ENCODE measurements around the gene MAST4.

DNA sequence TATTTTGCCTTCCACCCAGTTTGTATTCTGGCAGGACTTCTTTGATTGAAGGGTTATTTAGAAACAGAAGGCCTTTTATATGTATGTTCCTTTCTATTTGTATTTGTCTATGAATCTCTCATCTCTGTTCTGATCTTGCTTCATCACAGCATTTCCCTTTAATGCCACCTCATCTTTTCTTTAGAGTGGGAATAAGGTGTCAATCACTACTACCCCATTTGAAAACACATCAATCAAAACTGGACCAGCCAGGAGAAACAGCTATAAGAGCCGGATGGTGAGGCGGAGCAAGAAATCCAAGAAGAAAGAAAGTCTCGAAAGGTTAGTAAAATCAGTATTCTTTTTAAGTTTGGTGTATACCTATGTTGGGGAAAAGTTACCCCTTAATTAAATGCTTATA, 564.1 kb downstream of the MAST4 start:
- TF ChIP-seq, protein P1, sequence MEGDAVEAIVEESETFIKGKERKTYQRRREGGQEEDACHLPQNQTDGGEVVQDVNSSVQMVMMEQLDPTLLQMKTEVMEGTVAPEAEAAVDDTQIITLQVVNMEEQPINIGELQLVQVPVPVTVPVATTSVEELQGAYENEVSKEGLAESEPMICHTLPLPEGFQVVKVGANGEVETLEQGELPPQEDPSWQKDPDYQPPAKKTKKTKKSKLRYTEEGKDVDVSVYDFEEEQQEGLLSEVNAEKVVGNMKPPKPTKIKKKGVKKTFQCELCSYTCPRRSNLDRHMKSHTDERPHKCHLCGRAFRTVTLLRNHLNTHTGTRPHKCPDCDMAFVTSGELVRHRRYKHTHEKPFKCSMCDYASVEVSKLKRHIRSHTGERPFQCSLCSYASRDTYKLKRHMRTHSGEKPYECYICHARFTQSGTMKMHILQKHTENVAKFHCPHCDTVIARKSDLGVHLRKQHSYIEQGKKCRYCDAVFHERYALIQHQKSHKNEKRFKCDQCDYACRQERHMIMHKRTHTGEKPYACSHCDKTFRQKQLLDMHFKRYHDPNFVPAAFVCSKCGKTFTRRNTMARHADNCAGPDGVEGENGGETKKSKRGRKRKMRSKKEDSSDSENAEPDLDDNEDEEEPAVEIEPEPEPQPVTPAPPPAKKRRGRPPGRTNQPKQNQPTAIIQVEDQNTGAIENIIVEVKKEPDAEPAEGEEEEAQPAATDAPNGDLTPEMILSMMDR (IDR thresholded peaks at IDR 0.05; ENCODE audit: low read depth, low read length, missing input control), result no peak
- no peak for TF ChIP-seq FOXA1 (IDR thresholded peaks at IDR 0.05)
- TF ChIP-seq, protein P2, sequence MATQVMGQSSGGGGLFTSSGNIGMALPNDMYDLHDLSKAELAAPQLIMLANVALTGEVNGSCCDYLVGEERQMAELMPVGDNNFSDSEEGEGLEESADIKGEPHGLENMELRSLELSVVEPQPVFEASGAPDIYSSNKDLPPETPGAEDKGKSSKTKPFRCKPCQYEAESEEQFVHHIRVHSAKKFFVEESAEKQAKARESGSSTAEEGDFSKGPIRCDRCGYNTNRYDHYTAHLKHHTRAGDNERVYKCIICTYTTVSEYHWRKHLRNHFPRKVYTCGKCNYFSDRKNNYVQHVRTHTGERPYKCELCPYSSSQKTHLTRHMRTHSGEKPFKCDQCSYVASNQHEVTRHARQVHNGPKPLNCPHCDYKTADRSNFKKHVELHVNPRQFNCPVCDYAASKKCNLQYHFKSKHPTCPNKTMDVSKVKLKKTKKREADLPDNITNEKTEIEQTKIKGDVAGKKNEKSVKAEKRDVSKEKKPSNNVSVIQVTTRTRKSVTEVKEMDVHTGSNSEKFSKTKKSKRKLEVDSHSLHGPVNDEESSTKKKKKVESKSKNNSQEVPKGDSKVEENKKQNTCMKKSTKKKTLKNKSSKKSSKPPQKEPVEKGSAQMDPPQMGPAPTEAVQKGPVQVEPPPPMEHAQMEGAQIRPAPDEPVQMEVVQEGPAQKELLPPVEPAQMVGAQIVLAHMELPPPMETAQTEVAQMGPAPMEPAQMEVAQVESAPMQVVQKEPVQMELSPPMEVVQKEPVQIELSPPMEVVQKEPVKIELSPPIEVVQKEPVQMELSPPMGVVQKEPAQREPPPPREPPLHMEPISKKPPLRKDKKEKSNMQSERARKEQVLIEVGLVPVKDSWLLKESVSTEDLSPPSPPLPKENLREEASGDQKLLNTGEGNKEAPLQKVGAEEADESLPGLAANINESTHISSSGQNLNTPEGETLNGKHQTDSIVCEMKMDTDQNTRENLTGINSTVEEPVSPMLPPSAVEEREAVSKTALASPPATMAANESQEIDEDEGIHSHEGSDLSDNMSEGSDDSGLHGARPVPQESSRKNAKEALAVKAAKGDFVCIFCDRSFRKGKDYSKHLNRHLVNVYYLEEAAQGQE (IDR thresholded peaks at IDR 0.05), result no peak

Data from liver (tissue), 2 donors.